ENCODE measurements around the gene ITM2A.

Gene ITM2A

DNA sequence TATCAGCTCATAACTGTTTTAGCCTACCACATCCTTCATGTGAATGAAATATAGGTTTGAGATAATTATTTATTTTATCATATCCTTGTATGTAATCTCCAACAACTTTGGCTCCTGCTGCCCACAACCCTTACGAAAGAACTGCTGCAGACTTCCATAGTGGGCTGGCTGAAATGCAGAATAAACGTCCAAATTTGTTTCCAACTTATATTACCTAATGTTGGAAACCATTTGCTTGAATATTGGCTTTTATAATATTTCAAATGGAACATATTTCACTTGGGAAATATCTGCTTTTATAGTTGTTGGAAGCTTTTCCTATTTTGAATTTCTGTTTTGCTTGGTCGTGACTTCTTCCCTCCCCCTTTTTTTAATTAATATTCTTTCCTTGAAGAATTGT, 45.0 kb upstream of the ITM2A start:
- TF ChIP-seq SIN3A (IDR thresholded peaks at IDR 0.05; ENCODE audit: borderline replicate concordance, insufficient read depth, low read length) (no peak), TAF1 (IDR thresholded peaks at IDR 0.05; ENCODE audit: borderline replicate concordance, insufficient read depth, low read length) (no peak), FOXP2 (optimal IDR thresholded peaks at IDR 0.05; ENCODE audit: borderline replicate concordance, extremely low read depth, extremely low read length, insufficient read depth) (no peak), POLR2AphosphoS5 (IDR thresholded peaks at IDR 0.05; ENCODE audit: low read depth, low read length) (no peak)
- TF ChIP-seq, protein P1, sequence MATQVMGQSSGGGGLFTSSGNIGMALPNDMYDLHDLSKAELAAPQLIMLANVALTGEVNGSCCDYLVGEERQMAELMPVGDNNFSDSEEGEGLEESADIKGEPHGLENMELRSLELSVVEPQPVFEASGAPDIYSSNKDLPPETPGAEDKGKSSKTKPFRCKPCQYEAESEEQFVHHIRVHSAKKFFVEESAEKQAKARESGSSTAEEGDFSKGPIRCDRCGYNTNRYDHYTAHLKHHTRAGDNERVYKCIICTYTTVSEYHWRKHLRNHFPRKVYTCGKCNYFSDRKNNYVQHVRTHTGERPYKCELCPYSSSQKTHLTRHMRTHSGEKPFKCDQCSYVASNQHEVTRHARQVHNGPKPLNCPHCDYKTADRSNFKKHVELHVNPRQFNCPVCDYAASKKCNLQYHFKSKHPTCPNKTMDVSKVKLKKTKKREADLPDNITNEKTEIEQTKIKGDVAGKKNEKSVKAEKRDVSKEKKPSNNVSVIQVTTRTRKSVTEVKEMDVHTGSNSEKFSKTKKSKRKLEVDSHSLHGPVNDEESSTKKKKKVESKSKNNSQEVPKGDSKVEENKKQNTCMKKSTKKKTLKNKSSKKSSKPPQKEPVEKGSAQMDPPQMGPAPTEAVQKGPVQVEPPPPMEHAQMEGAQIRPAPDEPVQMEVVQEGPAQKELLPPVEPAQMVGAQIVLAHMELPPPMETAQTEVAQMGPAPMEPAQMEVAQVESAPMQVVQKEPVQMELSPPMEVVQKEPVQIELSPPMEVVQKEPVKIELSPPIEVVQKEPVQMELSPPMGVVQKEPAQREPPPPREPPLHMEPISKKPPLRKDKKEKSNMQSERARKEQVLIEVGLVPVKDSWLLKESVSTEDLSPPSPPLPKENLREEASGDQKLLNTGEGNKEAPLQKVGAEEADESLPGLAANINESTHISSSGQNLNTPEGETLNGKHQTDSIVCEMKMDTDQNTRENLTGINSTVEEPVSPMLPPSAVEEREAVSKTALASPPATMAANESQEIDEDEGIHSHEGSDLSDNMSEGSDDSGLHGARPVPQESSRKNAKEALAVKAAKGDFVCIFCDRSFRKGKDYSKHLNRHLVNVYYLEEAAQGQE (IDR thresholded peaks at IDR 0.05; ENCODE audit: insufficient read depth in 1 of 2, low read depth in 2 of 2, low read length in 2 of 2) = no peak

DNA sequence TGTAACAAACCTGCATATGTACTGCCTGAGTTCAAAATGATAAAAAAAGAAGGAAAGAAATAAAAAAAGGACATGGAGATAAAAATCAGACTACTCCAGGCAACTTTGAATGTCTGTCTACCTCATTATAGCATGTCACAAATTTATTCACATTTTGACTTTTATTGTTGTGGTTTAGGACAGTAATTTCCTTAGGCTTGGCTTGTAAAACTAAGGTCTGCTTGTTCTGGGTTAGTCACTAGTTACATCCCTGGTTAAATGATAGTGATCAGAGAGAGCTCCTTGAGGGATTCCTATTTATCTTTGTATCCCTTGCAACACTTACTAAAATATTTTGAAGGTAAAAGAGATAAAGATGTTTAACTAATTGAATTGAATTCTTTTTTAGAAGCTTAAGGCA, 42.5 kb upstream of the ITM2A start:
- TF ChIP-seq, protein P1 (IDR thresholded peaks at IDR 0.05; ENCODE audit: insufficient read depth in 1 of 2, low read depth in 2 of 2, low read length in 2 of 2) = no peak
- no peak for TF ChIP-seq TAF1 (IDR thresholded peaks at IDR 0.05; ENCODE audit: borderline replicate concordance, insufficient read depth, low read length)
- TF ChIP-seq FOXP2 (optimal IDR thresholded peaks at IDR 0.05; ENCODE audit: borderline replicate concordance, extremely low read depth, extremely low read length, insufficient read depth) = no peak
- TF ChIP-seq POLR2AphosphoS5 (IDR thresholded peaks at IDR 0.05; ENCODE audit: low read depth, low read length) = no peak
- TF ChIP-seq SIN3A (IDR thresholded peaks at IDR 0.05; ENCODE audit: borderline replicate concordance, insufficient read depth, low read length) = no peak

DNA sequence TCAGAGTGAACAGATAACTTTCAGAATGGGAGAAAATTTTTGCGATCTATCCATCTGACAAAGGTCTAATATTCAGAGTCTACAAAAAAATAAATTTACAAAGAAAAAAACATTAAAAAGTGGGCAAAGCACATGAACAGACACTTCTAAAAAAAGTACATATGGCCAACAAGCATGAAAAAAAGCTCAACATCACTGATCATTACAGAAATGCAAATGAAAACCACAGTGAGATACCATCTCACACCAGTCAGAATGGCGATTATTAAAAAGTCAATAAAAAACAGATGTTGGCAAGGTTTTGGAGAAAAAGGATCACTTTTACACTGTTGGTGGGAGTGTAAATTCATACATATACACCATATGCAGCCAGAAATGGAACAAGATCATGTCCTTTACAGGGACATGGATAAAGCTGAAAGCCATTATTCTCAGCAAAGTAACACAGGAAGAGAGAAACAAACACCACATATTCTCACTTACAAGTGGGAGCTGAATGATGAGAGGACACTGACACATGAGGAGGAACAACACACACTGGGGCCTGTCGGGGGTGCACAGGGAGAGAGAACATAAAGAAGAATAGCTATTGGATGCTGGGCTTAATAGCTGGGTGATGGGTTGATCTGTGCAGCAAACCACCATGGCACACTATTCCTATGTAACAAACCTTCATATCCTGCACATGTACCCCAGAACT, 41.6 kb upstream of the ITM2A start:
- TF ChIP-seq POLR2AphosphoS5 (IDR thresholded peaks at IDR 0.05; ENCODE audit: low read depth, low read length) = no peak
- no peak for TF ChIP-seq SIN3A (IDR thresholded peaks at IDR 0.05; ENCODE audit: borderline replicate concordance, insufficient read depth, low read length)
- TF ChIP-seq TAF1 (IDR thresholded peaks at IDR 0.05; ENCODE audit: borderline replicate concordance, insufficient read depth, low read length) = no peak
- TF ChIP-seq, protein P1 (IDR thresholded peaks at IDR 0.05; ENCODE audit: insufficient read depth in 1 of 2, low read depth in 2 of 2, low read length in 2 of 2) = no peak
- TF ChIP-seq FOXP2 (optimal IDR thresholded peaks at IDR 0.05; ENCODE audit: borderline replicate concordance, extremely low read depth, extremely low read length, insufficient read depth) = no peak

DNA sequence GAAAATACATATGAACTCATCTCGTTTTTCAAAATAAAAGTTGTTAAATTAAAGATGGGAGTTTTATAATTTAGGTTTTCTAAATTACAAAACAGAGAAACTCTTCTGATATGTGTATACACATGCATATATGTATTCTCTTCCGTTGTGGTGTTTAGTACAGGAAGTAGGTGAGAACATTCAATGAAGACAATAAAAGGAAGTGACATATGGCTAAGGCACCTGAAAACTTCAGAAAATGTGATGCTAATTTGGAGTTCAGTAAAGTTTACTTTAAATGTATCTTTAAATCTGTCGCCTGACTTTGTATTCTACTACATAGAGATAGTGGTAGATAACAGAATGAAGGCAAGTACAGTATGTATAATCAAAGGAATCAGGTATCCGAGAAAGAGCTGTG, 33.5 kb upstream of the ITM2A start:
- TF ChIP-seq POLR2AphosphoS5 (IDR thresholded peaks at IDR 0.05; ENCODE audit: low read depth, low read length) = no peak
- no peak for TF ChIP-seq FOXP2 (optimal IDR thresholded peaks at IDR 0.05; ENCODE audit: borderline replicate concordance, extremely low read depth, extremely low read length, insufficient read depth)
- TF ChIP-seq, protein P1 (IDR thresholded peaks at IDR 0.05; ENCODE audit: insufficient read depth in 1 of 2, low read depth in 2 of 2, low read length in 2 of 2) = no peak
- TF ChIP-seq SIN3A (IDR thresholded peaks at IDR 0.05; ENCODE audit: borderline replicate concordance, insufficient read depth, low read length) = no peak
- no peak for TF ChIP-seq TAF1 (IDR thresholded peaks at IDR 0.05; ENCODE audit: borderline replicate concordance, insufficient read depth, low read length)

Data from PFSK-1 (cell line).